Lower lobe of right lung (tissue), 2 donors: ENCODE data around the gene ADAM23. TPM values are rescaled to one million over a fixed set of nuclear protein-coding genes. Genes with fewer than 3 reads are reported as not detected.

Experiments used
- ATAC-seq, 2 donors: fragments of 200-7000 bp; cut with Tn5 transposase; one replicate each; pipeline ENCODE4 v1.9.1; 2020 to 2022; ENCODE audit warnings: mild to moderate bottlenecking in 2 of 2, moderate library complexity in 2 of 2
- DNase-seq: peaks from one replicate; pipeline ENCODE4 v3.0.0-alpha.2; 2020
- H3K27ac ChIP-seq: fragments of 200-600 bp; one replicate; pipeline ENCODE4 v1.8.0; 2022
- H3K27me3 ChIP-seq: fragments of 200-600 bp; one replicate; pipeline ENCODE4 v1.8.0; 2022; ENCODE audit warnings: low read depth
- H3K36me3 ChIP-seq: fragments of 200-600 bp; one replicate; pipeline ENCODE4 v1.8.0; 2022; ENCODE audit warnings: mild to moderate bottlenecking
- H3K4me1 ChIP-seq: fragments of 200-600 bp; one replicate; pipeline ENCODE4 v1.8.0; 2022
- H3K4me3 ChIP-seq: fragments of 200-600 bp; one replicate; pipeline ENCODE4 v1.8.0; 2022; ENCODE audit warnings: mild to moderate bottlenecking
- H3K9me3 ChIP-seq: fragments of 200-600 bp; one replicate; pipeline ENCODE4 v1.8.0; 2022
- CTCF ChIP-seq: fragments of 200-600 bp; IDR thresholded peaks from one replicate; pipeline ENCODE4 v1.8.0; 2022; ENCODE audit warnings: antibody characterized with exemption, mild to moderate bottlenecking
- intact Hi-C: fragments of 100-400 bp; cut with DNase I; formaldehyde crosslinking; loops from one replicate; pipeline ENCODE4 v1.11.0; 2022
- total RNA-seq: library from RNA; stranded (reverse); fragmentation: NEBNext Ultra II Directional; extraction: Animal tissue kit (Norgen Biotek cat#: 25700); gene quantifications from one replicate; pipeline ENCODE4 v1.2.1, GENCODE V29; 2021
- donor health status: DM: no; HTN: yes; CAD: no; lungs with severe emphysema.

Gene ADAM23
- total RNA-seq, 1 donor from 2014 or later = 2.5 TPM

DNA sequence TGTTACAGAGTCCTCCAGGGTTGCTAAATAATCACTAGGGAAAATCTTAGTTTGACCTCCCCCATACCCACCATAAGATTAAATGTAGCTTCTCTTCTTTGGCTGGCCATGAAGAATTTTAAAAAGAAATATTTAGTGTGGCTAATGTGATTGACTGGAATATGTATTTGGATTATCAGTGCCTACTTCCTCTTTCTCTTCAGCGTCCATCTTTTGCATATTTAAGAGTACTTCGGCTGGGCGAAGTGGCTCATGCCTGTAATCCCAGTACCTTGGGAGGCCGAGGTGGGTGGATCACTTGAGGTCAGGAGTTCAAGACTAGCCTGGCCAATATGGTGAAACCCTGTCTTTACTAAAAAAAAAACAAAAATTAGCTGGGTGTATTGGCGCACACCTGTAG, 28.8 kb downstream of the ADAM23 start:
- H3K4me3 ChIP-seq = no peak overlapping the region
- no peak overlapping the region for H3K27ac ChIP-seq
- no peaks in the 10 kb centered on the region for H3K4me1 ChIP-seq
- TF ChIP-seq CTCF = no peak
- DNase-seq (no peak), ATAC-seq (no peak)
- H3K27me3 ChIP-seq = no peaks in the 10 kb centered on the region
- intact Hi-C loops = no loop called here
- H3K9me3 ChIP-seq = no peaks in the 10 kb centered on the region
- H3K36me3 ChIP-seq = no peaks in the 10 kb centered on the region

GRCh38 chr2:206474099-206474498, 30.8 kb downstream of the ADAM23 start:
- no peak for ATAC-seq
- no peak overlapping the region for H3K4me3 ChIP-seq

GRCh38 chr2:206477296-206477695, 34.0 kb downstream of the ADAM23 start:
- no peak for TF ChIP-seq CTCF
- Histone ChIP-seq H3K4me3 (no peak overlapping the region), H3K4me1 (no peaks in the 10 kb centered on the region), H3K27me3 (no peaks in the 10 kb centered on the region), H3K27ac (no peak overlapping the region), H3K36me3 (no peaks in the 10 kb centered on the region), H3K9me3 (no peaks in the 10 kb centered on the region)
- intact Hi-C loops = no loop called here
- ATAC-seq = no peak
- no peak for DNase-seq

More at GRCh38 chr2:206474099-206474498, 30.8 kb downstream of the ADAM23 start:
- intact Hi-C loops = no loop called here
- no peaks in the 10 kb centered on the region for H3K9me3 ChIP-seq
- no peak overlapping the region for H3K27ac ChIP-seq
- no peaks in the 10 kb centered on the region for H3K4me1 ChIP-seq
- no peaks in the 10 kb centered on the region for H3K27me3 ChIP-seq
- no peak for TF ChIP-seq CTCF
- H3K36me3 ChIP-seq = no peaks in the 10 kb centered on the region
- no peak for DNase-seq

GRCh38 chr2:206478340-206478739, 35.0 kb downstream of the ADAM23 start:
- no peak for ATAC-seq
- no peaks in the 10 kb centered on the region for H3K27me3 ChIP-seq
- DNase-seq = no peak
- no peak for TF ChIP-seq CTCF
- no peaks in the 10 kb centered on the region for H3K36me3 ChIP-seq
- H3K9me3 ChIP-seq = no peaks in the 10 kb centered on the region
- H3K4me3 ChIP-seq = no peak overlapping the region
- no peak overlapping the region for H3K27ac ChIP-seq
- H3K4me1 ChIP-seq = no peaks in the 10 kb centered on the region
- intact Hi-C loops = no loop called here

DNA sequence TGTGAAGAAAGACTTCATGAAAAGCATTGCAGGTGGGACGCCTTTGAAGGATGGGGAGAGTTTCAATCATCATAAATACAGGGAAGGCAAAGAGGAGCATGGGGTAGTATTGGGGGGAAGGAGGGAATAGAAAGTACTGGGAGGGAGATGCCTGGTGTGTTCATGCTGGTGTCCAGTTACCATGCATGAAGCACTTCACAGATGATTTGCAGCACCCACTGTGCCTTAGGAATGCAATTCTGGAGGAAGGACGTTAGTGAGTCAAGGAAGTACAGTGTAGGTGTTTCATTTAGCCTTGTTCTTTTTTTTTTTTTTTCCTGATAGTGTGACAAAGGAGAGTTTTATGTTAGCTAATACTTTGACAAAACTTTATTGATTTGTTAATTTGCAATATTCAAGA, 36.8 kb downstream of the ADAM23 start:
- DNase-seq (no peak), ATAC-seq (no peak)
- Histone ChIP-seq H3K4me1 (no peaks in the 10 kb centered on the region), H3K27me3 (no peaks in the 10 kb centered on the region), H3K27ac (no peak overlapping the region), H3K9me3 (no peaks in the 10 kb centered on the region), H3K36me3 (no peaks in the 10 kb centered on the region), H3K4me3 (no peak overlapping the region)
- intact Hi-C loops = no loop called here
- TF ChIP-seq CTCF = no peak

- DNase-seq (no peak), ATAC-seq (no peak)
- TF ChIP-seq CTCF = no peak
- intact Hi-C loops = no loop called here
- Histone ChIP-seq H3K4me1 (no peaks in the 10 kb centered on the region), H3K36me3 (no peaks in the 10 kb centered on the region), H3K9me3 (no peaks in the 10 kb centered on the region), H3K27me3 (no peaks in the 10 kb centered on the region), H3K27ac (no peak overlapping the region), H3K4me3 (no peak overlapping the region)
Observed at GRCh38 chr2:206480620-206481019, 37.3 kb downstream of the ADAM23 start.
